GM19023 (cell line): ENCODE measurements around the gene DUSP18.
A peak's percentile ranks its signal among the peaks of the same experiment; 100 is the strongest.
"Not testable (repeated sequence)": the region's sequence is repeated elsewhere in the genome, so short reads cannot be mapped to it uniquely, and the experiment has no call there.

Experiments
- ATAC-seq: cut with Tn5 transposase; IDR thresholded peaks from one replicate; pipeline ENCODE4 v1.9.1; 2021; ENCODE audit warnings: mild to moderate bottlenecking, moderate library complexity; ENCODE audit not compliant: unreplicated experiment

Gene DUSP18

DNA sequence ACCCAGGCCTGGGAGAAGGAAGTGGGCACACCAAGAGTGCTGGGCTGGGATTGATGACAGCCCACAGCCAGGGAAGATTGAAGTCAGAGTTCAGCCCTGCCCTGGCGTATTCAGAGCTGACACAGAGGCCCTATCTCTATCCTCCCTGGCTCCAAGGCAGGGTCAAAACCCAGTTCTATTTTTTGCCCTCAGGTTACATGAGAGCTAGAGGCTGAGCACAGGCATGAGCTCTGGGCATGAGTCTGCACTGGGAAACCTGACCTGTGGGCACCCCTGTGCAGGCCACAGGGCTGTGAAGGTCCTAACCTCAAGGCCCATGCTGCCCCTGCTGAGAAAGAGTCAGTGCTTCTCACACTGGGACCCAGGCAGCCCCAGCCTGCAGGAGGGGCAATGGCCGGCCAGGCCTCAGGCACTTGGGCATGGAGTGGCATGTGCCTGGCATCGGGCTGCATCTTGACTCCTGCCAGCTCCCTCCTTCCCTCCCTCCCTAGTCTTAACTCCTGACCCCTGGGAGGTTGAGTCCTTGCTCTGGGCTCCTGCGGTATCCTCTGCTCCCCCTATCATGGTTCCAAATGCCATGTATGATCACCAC lies 26.7 kb downstream of the DUSP18 start:
- no peak for ATAC-seq

GRCh38 chr22:30640361-30640760 lies 27.3 kb downstream of the DUSP18 start:
- no peak for ATAC-seq

DNA sequence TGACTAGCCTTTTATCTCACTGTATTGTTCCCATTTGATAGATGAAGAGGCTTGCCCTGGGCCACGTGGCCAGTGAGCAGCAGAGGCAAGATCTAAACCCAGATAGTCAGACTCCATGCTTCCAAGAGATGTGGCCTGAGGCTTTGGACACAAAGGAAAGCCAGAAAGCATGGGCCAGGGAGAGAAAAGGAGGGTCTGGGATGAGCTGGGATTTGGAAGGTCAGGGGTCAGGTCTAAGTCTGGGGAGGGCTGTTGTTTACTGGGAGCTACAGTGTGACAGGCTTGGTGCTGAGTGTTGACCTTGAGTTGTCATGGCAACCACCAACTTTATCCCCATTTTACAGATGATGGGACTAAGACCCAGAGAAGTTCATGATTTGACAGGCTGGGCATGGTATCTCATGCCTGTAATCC lies 30.0 kb downstream of the DUSP18 start:
- ATAC-seq: no peak

DNA sequence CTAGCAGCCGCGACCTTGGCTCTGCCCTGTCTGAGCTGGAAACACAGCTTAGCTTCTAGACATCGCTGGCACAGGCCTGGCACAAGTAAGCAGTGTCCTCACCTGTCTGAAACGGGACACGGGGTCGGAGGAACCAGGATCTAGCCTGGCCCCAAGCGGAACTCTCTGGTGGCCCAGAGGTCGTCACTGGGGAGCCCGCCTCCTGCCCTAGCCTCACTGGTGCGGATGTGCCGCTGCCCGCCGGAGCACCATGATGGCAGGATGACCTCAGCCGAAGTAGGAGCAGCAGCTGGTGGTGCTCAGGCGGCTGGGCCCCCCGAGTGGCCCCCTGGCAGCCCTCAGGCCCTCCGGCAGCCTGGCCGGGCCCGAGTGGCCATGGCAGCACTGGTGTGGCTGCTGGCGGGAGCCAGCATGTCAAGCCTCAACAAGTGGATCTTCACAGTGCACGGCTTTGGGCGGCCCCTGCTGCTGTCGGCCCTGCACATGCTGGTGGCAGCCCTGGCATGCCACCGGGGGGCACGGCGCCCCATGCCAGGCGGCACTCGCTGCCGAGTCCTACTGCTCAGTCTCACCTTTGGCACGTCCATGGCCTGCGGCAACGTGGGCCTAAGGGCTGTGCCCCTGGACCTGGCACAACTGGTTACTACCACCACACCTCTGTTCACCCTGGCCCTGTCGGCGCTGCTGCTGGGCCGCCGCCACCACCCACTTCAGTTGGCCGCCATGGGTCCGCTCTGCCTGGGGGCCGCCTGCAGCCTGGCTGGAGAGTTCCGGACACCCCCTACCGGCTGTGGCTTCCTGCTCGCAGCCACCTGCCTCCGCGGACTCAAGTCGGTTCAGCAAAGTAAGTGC lies 31.2 kb downstream of the DUSP18 start:
- no peak for ATAC-seq

- ATAC-seq: peak; percentile 80
These were observed 32.1 kb downstream of the DUSP18 start, which contains the start of gene SLC35E4 for GRCh38 chr22:30635273-30636225. Gene SLC35E4, plus strand, starts transcription at chr22:30635781. Its CDS starts 670 bp downstream, at chr22:30636451.

DNA sequence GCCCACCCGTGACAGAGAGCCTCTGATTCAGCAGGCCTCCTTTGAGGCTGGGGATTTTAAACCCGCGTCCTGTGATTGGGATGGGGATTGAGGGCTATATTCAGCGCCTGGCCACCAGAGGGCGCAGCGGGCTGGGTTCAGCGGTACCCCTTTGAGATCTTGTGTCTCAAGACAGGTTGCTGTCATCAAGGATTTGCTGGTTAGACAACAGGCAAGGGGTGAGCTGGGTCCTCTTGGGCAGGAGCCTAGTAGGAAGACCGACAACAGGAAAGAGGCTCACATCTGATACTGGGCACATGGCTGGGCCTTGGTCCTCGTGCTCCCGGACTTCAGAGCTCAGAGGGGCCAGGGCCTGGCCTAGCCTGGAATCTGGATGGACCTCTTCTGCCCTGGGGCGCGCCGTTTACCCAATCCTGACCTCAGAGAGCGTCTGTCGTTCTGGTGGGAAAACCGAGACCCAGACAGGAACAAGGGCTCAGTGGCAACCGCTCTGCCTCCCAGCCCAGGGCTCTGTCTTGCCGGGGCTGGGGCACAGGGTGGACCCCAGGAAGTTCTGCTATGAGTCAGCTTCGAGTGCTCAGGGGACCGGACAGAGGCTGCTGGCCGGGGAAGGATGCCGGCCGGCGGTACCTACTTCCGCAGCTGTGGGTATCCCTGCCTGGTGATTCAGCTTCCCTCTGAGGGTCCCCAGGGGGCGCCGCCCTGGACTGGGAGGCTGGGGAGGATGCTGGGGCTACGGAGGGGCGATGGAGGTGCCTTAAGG lies 33.0 kb downstream of the DUSP18 start:
- peak; percentile 46 for ATAC-seq

DNA sequence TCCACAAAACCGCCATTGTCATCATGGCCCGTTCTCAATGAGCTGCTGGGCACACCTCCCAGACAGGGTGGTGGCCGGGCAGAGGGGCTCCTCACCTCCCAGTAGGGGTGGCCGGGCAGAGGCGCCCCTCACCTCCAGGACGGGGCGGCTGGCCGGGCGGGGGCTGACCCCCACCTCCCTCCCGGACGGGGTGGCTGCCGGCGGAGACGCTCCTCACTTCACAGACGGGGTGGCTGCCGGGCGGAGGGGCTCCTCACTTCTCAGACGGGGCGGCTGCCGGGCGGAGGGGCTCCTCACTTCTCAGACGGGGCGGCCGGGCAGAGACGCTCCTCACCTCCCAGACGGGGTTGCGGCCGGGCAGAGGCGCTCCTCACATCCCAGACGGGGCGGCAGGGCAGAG lies 36.2 kb downstream of the DUSP18 start:
- not testable (repeated sequence) for ATAC-seq

GRCh38 chr22:30628491-30628890 lies 39.2 kb downstream of the DUSP18 start:
- ATAC-seq: no peak

GRCh38 chr22:30627471-30627870 lies 40.2 kb downstream of the DUSP18 start:
- ATAC-seq: no peak

DNA sequence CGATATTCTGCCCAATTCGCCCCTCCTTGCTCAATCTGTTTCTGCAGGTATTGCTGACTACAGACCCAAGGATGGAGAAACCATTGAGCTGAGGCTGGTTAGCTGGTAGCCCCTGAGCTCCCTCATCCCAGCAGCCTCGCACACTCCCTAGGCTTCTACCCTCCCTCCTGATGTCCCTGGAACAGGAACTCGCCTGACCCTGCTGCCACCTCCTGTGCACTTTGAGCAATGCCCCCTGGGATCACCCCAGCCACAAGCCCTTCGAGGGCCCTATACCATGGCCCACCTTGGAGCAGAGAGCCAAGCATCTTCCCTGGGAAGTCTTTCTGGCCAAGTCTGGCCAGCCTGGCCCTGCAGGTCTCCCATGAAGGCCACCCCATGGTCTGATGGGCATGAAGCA lies 41.3 kb downstream of the DUSP18 start:
- ATAC-seq: no peak

GRCh38 chr22:30619909-30620308 lies 47.8 kb downstream of the DUSP18 start:
- not testable (repeated sequence) for ATAC-seq

DNA sequence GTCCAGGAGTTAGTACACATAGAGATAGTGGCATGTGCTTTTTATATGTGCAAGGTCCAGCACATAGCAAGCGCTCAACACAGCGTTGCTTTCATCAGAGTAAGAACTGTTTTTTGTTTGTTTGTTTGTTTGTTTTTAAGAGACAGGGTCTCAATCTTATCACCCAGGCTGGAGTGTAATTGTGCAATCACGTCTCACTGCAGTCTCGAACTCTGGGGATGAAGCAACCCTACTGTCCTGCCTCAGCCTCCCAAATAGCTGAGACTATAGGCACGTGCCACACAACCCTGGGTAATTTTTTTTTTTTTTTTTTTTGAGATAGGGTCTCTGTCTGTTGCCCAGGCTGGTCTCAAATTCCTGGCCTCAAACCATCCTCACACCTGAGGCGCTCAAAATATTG lies 49.9 kb downstream of the DUSP18 start:
- ATAC-seq: no peak

DNA sequence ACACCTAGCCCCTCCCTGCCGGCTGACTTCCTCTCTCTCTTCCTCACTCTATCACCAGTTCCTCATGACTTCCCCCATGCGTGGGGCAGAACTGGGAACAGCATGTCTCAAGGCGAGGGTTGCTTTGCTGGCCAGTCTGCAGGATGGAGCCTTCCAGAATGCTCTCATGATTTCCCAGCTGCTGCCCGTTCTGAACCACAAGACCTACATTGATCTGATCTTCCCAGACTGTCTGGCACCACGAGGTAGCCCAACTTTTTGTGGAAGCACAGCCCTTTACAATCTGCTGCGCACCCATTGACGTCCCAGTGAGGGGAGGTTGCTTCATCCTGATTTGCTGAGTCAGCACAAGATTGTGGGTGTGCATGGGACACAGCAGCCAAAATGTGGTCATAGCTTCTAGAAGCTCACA lies 52.1 kb downstream of the DUSP18 start:
- ATAC-seq: no peak

GRCh38 chr22:30614879-30615278 lies 52.8 kb downstream of the DUSP18 start:
- no peak for ATAC-seq

DNA sequence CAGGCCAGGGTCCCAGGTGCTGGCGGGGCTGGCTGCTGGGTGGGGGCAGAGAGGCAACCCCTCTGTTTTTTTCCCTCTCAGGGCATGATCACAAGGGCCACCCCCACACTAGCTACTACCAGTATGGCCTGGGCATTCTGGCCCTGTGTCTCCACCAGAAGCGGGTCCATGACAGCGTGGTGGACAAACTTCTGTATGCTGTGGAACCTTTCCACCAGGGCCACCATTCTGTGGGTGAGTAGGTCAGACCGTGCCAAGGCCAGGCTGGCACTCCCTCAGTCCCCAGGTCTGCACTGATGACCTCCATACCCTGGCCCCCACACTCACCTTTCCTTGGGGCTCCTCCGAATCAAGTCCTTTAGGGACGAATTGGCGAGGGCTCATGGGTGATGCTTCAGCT lies 53.4 kb downstream of the DUSP18 start:
- ATAC-seq: no peak

DNA sequence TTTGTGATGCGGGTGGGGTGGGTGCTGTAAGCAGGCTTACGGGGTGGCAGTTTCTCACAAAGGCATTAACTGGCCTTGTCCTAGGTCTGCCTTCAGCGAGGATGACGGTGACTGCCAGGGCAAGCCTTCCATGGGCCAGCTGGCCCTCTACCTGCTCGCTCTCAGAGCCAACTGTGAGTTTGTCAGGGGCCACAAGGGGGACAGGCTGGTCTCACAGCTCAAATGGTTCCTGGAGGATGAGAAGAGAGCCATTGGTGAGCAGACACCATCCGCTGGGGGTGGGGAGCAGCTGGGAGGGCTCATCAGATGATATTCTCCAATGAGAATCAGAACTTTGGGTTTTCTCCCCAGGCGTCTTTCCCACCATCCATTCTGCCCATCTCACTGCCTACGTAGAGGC lies 54.9 kb downstream of the DUSP18 start:
- no peak for ATAC-seq
